GM21367 (cell line): ENCODE measurements around the gene GPSM1.
A peak's percentile ranks its signal among the peaks of the same experiment; 100 is the strongest.
"Not testable (repeated sequence)": the region's sequence is repeated elsewhere in the genome, so short reads cannot be mapped to it uniquely, and the experiment has no call there.

Source experiments
- ATAC-seq: cut with Tn5 transposase; IDR thresholded peaks from one replicate; pipeline ENCODE4 v1.9.1; 2021; ENCODE audit not compliant: unreplicated experiment

Gene GPSM1

DNA sequence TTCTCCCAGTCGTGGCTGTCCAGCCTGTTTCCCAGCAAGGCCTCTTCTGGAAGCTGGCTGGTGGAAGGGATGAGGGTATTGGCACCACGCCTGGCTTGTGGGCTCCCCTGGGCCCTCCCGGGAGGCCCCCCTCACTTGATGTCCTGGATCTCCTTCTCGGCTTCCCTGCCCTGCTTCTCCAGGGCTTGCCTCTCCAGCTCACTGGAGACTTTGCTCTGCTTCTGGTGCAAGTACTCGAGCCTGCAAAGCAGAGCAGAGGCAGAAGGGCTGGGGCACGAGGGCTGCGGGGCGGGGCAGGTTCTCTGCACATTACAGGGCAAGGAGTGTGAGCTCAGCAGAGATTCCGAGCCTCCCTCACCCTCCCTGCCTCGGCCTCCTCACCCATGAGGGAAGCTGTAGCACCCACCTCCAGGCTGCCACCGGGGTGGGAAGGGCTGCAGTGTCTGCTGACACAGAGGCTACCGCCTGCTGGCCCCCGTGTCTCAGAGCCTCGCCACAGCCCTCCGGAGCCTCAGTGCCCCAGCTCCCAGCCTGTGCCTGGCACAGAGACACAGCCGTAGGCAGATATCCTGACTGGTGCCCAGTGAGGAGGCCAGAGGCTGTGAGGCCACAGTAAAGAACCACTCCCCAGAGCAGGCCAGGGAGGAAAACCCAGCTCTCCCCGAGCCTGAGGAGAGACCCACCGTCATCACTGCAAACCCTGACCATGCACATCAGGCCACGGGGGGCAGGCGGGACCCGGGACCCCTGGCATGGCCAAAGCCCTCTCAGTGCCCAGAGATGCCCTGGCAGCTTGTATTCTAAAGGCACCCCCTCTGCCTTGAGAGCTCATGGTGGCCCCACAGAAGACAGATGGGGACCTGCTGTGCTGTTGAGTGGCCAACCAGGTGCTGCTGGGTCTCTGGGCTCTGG is 65.5 kb downstream of the GPSM1 start:
- no peak for ATAC-seq

DNA sequence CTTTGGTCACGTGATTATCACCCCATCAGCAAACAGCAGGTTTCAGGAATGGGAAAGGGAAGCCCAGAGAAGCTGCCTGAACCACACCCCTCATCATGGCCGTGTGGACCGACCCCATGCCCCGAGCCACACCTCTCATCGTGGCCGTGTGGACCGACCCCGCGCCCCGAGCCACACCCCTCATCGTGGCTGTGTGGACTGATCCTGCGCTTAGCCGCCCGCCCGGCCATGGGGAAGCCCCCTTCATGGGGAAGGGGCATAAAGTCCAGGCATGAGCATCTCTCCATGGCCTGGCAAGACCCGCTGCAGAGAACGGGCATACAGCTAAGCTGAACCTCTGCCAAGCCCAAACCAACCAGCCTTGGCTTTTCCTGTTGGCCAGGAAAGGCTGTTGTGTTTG is 66.2 kb downstream of the GPSM1 start:
- ATAC-seq, result no peak

DNA sequence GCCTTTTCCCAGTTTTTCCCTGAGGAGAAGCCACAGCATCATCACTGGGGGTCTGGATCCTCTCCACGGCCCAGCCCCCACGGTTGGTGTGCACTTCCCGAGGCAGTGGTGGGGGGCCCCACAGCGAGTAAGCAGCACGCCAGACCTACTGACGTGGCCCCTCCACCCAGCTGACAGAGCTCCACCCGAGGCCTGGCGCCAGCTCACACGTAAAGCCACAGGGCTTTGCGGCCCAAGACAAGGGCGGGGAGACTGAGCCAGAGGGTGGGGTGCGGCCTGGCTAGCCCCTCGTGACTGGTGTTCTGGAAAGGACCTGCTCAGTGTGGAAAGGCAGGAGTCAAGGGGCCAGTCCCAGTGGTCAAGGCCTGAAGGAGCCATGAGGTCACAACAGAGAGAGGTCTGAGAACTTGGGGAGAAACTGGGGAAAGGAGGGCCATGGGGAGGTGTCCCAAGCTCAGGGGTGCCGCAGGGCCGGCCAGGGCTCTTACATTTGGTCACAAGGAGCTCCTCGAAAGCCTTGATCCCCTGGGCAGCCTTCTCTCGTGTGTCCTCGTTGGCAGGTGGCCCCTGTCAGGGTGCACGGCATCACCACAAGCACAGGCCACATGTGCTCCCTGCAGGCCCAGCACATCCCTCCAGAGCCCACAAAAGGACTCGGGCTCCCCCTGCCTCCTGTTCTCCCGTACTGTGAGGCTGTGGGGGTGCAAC is 67.1 kb downstream of the GPSM1 start:
- no peak for ATAC-seq

DNA sequence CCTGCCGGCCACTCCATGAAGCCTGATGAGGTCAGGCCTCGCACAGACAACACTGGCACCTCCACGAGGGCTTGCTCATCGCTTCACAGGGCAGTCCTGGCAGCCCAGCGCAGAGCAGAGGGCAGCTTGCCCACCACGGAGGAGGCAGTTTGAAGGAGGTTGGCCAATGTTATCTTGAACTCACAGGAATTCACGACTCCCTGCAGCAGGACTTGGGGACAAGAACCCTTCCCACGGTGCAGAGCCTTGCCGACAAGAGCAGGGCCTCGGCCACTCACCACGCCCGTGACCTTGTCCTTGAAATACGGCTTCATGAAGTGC is 67.6 kb downstream of the GPSM1 start:
- ATAC-seq, result no peak

DNA sequence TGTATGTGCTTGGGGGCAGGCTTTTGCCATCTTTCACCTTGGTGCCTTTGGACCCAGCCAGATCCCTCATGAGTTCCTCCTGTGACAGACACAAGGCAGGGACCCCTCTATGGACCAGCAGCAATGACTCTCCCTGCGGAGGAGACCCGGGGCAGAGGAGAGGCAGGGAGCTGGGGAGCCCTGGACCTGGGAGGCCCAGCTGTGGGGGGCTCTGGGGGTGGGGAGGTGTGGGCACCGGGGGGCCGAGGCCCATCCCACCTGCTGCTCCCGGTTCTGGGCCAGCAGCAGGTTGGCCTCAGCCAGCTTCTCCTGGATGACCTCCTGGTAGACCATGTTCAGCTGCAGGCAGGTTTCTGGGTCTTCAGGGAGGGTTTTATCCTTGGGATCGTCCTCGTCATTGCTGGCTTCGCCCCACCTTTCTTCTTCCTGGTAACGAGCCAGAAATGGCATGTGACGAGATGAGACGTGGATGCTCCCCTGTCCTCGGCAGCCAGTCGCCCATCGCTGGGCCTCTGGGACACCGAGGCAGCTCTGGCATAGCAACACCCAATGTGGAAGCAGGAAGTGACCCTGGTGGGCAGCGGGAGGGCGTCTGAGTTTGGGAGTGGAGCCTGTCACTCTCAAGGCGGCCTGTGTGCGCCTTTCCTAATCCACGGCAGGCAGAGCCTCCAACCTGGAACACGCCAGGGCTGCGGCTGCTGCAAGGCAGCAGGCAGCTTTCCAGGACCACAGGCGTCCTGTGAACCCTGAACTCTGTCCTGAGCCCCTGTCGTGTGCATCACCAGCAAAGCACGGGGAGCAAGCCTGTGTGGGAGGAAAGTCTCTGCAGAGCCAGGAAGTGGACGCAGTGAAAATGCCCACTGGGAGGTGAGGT is 68.2 kb downstream of the GPSM1 start:
- no peak for ATAC-seq

DNA sequence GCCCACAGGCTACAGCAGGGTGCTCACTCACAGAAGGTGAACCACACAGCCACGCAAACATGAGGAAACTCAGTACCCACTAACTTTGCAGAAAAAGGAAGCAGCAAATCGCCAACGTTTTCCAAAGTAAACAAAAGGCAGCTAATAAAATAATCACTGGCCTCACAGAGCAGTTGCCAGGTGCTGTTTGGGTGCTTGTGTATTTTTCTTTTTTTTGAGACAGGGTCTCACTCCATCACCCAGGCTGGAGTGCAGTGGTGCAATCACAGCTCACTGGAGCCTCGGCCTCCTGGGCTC is 68.8 kb downstream of the GPSM1 start:
- ATAC-seq, result no peak

DNA sequence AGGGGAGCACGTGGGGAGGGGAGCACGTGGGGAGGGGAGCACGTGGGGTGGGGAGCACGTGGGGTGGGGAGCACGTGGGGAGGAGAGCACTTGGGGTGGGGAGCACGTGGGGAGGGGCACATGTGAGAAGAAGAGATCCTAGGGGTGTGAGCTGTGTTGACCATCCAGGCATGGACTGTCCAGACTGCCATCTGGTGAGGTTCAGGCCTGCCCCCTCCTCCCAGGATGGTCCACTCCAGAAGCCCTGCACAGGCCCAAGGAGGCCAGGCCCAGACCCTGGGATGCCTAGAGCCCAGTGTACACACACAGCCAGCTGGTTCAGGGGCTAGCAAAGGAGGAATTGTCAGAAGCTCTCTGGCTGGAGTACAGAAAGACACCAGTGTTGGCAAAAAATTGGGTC is 70.3 kb downstream of the GPSM1 start:
- ATAC-seq, result no peak

DNA sequence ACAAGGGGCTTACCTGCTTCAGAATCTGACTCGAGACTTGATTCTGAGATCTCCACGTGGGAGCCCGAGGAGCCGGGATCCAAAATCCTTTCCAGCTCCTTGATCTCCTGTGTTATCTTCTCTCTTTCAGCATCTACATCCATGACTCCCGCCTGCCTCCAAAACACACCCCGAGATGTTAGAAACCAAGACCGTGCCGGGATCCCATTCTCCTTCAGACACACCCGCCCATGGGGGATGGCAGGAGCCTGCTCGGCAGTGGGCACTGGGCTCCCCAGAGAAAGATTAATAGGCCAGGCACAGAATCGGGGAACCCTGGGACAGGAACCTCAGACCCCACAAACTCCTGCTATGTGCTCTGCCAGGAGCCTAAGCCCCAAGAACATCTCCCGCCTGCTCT is 70.9 kb downstream of the GPSM1 start:
- no peak for ATAC-seq

DNA sequence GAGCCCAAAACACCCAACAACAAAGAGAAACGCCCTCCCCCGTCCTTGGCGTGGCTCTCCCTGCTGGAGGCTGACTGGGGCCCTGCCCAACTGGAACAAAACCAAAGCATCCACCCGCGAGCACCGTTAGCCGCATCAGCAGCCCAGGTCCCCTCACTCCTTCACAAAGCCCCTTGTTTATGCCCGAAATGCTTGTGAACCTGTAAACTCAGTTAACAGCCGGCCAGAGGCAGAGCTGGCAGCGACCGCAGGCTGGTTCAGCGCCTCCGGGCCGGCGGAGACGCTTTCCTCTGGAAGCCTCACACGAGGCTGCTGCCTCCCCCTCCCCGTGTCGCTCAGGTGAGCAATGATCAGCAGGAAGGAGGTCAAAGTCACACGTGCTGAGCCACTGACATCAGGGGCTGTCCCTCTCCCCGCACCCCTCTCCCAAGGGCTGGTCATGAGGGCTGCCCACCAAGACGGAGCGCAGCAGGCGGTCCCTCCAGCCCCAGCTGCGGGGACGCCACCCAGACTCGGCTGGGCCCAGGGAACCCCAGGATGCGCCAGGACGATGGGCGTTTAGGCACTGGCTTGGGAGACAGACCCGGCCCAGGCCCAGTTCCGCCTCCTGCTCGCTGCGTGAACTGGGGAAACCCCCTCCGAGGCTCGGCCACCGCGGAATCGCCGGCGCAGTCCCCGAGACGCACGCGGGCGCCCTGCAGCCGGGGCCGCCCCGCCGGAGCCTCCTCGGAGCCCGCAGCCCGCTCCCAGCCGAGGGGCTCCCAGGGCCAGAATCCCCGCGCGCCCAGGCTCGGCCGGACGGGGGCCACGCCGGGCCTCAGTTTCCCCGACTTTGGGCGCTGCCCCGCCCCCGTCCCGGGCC is 72.1 kb downstream of the GPSM1 start:
- ATAC-seq, result no peak

DNA sequence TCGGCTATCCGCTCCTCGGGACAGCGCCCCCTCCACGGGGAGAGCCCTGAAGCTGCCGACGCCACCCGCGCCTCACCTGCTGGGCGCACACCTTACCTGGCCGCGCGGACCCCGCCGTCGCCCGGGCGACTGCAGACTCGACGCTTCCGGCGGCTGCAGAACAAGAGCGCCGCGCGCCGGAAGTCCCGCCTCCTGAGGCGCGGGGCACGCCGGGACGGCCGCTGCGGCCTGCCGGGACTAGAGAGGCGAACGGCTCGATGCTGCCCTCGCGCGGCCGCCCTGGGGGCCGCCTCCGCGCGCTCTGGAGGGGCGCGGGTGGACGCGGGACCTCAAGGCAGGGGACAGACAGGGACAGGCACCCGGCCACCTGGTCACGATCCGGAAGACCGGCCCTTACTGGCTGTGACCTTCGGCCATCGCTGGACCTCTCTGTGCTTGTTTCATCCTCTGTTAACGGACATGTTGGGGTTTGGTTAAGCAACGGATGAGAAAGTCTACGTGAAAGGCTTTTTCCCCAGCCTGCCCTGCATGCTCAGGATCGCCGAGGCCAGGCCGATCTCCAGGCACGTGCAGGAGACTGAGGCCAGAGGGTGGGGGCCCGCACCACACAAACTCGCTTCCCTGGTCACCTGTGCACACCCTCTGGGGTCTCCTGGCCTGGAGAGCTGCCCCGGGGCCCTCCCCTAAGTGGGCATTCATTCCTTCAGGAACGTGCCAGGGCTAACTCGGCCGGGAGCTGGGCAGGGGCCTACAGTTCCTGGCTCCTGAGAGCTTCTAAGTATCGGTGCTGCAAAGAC is 72.9 kb downstream of the GPSM1 start, which contains the start of gene SNAPC4:
Gene SNAPC4 (minus strand): TSS at position 133 of the 797 bp plus-strand sequence. CDS start 1,742 bp downstream, outside the sequence.
- ATAC-seq, result peak; percentile 48

DNA sequence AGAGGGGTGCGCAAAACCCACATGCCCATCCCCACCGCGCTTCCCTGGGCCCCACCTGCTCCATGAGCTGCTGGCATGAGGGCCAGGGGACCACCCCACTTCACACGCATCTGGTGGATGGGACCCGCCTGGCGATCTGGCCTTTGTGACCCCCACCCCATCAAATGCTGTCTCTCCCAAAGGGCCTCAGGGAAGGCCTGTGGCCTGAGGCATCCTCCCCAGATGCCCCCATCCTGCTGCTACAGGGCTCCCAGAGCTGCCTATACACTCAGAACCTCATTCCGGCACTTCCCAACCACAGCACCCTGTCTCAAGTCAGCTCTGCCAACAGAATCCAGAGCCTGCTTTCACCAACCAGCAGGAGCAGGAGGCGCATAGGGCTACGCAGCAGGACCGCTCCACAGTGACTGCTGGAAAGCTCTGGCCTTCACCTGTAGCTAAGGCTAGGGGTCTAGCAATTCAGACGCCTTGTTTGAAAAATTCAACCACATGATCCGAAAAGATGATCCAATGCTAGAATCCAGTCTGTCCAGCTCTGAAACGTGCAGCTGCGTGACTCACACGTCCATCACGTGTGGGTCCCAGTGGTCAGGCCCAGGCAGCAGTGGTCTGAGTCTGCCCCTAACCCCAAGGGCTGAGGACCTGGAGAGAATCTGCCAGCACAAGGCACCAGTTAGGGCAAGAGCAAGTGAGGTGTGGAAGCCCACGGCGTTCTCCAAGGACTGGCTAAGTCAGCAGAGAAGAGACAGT is 74.0 kb downstream of the GPSM1 start:
- no peak for ATAC-seq

DNA sequence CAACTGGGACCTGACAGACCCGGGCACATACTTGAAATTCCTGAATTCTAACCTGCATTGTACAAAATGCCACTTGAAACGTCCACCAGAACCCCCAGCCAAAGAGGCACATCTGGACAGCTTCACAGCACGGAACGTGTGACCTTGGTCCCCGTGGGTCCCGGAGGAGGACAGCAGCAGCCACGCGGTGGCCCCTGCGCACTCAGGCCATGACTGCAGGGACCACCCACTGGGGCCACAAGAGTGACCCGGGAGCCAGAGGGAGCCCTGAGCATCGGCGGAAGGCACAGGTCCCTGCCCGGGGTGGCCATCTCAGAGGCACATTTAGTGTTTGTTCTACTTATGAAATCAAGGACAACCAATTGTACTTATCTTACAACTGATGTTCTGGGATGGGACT is 74.7 kb downstream of the GPSM1 start:
- no peak for ATAC-seq

DNA sequence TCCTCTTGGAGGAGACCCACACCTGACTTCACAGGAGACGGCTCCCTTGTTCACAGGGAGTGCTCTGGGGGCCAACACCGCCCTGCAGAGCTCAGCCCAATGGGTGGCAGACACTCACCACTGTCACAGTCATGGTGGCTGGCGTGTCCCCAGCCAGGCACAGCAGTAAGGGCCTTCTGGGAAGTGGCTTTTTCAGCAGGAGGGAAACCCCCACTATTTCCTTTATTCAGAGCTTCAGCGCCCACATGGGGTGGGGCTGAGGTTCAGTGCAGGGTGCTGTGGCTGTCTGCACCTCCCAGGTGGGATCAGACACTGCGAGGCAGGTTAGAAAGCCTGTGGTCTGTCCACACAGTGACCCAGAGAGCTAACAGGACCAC is 76.2 kb downstream of the GPSM1 start:
- no peak for ATAC-seq

DNA sequence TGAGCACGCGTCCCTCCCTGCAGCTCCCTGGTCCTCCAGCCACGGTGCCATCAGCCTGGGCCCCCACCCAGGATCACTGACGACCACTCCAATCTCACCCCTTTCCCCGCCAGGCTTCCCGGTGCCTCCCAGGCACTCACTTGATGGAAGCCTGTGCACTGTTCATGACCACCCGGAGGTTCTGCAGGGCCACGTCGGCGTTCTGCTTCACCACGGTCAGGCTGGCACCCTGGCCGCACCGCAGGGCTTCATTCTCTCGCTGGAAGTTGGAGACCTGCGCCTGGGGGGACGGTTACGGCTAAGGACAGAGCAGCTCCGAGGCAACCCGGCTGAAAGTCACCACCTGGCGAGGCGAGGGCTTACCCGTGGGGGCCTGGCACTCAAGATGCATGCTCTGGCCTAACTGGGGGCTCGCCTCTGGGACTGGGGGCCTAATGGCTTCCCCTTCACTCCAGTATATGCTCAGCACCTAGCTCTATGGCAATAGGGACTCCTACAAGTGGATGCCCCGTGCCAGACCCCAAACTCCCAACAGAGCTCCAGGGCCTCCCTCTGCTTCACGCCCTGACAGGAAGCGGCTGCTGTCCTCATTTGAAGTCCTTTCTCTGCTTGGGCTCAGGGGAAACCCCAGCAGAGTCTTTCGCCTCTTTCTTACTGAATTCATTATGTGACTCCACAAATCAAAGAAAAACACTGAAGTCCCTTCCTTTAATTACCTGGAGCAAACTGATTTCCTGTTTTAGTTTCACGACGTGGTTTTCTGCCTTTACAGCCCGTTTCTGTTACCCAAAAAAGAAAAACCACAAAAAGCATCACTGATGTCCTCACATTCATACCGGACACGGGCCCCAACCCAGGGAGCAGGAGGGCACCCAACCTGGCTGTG is 76.8 kb downstream of the GPSM1 start:
- ATAC-seq, result no peak

DNA sequence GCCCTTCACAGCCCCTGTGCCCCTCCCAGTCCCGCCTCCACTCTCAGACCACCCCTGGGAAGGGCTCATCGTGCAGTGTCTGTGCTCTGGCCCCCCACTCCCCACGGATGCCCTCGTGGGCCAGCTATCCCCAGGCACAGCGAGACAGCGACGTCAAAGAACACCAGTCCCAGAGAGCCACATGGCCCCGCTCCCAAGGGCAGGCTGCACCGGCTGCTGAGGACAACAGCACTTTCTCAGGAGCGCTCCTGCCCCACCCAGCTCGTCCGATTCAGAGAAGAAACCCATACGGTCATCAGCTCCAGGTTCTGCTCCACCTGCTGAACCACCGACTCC is 77.4 kb downstream of the GPSM1 start:
- ATAC-seq, result no peak

DNA sequence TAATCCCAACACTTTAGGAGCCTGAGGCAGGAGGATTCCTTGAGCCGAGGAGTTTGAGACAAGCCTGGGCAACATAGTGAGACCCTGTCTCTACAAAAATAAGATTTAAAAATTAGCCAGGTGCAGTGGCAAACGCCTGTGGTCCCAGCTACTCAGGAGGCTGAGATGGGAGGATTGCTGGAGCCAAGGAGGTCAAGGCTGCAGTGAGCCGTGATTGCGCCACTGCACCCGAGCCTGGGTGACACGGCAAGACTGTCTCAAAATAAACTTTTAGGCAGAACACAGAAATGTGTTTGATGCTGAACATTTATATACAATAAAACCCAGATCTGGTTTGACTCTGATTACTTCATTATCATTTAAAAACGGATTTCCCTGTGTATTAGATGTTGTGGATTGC is 78.1 kb downstream of the GPSM1 start:
- ATAC-seq, result no peak

DNA sequence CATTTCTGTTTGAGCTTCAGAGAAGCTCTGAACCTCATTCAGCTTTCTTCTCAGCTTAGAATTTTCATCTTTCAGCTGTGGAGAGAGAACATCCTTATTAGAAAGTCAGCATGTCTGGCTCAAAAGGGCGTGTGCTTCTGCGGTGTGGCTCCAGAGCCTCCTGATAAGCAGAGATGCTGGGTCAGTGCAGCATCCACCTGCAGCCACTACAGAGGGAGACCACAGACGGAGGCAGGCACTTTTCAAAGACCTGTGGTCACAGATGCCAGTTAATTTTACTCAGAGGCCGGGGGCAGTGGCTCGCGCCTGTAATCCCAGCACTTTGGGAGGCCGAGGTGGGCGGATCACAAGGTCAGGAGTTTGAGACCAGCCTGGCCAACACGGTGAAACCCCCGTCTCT is 78.6 kb downstream of the GPSM1 start:
- not testable (repeated sequence) for ATAC-seq

DNA sequence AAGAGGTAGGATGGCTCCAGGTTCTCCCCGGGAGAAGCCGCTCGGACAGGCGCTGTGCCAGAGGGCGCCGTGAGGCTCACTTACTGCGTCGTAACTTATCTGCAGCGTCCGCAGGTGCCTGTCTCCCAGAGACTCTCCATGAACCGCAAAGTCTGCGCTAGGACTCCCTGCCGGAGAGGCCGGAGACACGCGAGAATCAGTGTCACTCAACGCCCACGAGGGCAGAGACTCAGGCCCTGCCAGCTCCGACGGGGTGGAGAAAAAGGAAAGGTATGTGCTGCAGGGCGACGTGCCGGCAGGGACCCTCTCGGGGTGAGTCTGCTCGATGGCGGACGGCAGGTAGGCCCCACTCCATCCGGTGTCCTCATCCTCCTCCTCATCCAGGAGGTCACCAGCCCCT is 79.7 kb downstream of the GPSM1 start:
- ATAC-seq, result not testable (repeated sequence)
